K562 (cell line): ENCODE data around the gene CLCNKB.

Experiments used
- AFF4 ChIP-seq: sonication (generic); formaldehyde crosslinking; IDR thresholded peaks from 2 replicates; pipeline ENCODE4 v1.8.0; 2023; ENCODE audit warnings: mild to moderate bottlenecking, missing genetic modification reagents
- ELF4 ChIP-seq: fragments of 450-650 bp; formaldehyde crosslinking; IDR thresholded peaks from 2 replicates; pipeline ENCODE4 v1.4.0; 2022; ENCODE audit warnings: missing genetic modification characterization
- ETS1 ChIP-seq: conservative IDR thresholded peaks from 2 replicates; pipeline ENCODE4 v1.6.1; 2011; ENCODE audit warnings: low read depth, mild to moderate bottlenecking, low read length; ENCODE audit not compliant: control insufficient read depth
- FOXM1 ChIP-seq, 2 experiments: fragments of 450-650 bp in 1 of 2; sonication (generic) in 1 of 2; formaldehyde crosslinking in 1 of 2; IDR thresholded peaks; 2 replicates each; pipeline versions ENCODE4 v1.6.1 to v1.9.0; 2017 to 2022; ENCODE audit warnings: low read depth in 2 of 2, mild to moderate bottlenecking in 2 of 2, missing genetic modification reagents in 1 of 2, moderate library complexity in 1 of 2
- GMEB1 ChIP-seq: fragments of 250-450 bp; sonication (Bioruptor Pico); IDR thresholded peaks from 2 replicates; pipeline ENCODE4 v1.4.0; 2020; ENCODE audit warnings: mild to moderate bottlenecking
- HNRNPLL ChIP-seq: fragments of 200-400 bp; formaldehyde crosslinking; IDR thresholded peaks from 2 replicates; pipeline ENCODE4 v1.6.1; 2017; ENCODE audit warnings: low read length, low read depth, mild to moderate bottlenecking; ENCODE audit not compliant: poor library complexity, severe bottlenecking
- KLF6 ChIP-seq: fragments of 250-450 bp; sonication (Bioruptor Pico); IDR thresholded peaks from 2 replicates; pipeline ENCODE4 v1.4.0; 2020; ENCODE audit warnings: mild to moderate bottlenecking, moderate library complexity, borderline replicate concordance
- NFIX ChIP-seq: fragments of 250-450 bp; sonication (Bioruptor Pico); IDR thresholded peaks from 2 replicates; pipeline ENCODE4 v1.4.0; 2020; ENCODE audit warnings: low read depth, mild to moderate bottlenecking, moderate library complexity
- RCOR1 ChIP-seq, 2 experiments: IDR thresholded peaks; 2 replicates each; pipeline ENCODE4 v1.6.1; 2012; ENCODE audit warnings: low read depth in 2 of 2, low read length in 2 of 2, borderline replicate concordance in 1 of 2, improper control_type of control experiment in 1 of 2
- SNRNP70 ChIP-seq: fragments of 200-400 bp; formaldehyde crosslinking; optimal IDR thresholded peaks from 2 replicates; pipeline ENCODE3; 2017; ENCODE audit warnings: low read depth, low read length
- SP2 ChIP-seq: IDR thresholded peaks from 2 replicates; pipeline ENCODE4 v1.6.1; 2011; ENCODE audit warnings: mild to moderate bottlenecking, low read depth, low read length, moderate library complexity; ENCODE audit not compliant: poor library complexity, severe bottlenecking; ENCODE audit errors: extremely low read depth
- SRSF1 ChIP-seq: fragments of 200-400 bp; formaldehyde crosslinking; IDR thresholded peaks from 2 replicates; pipeline ENCODE4 v1.6.1; 2017; ENCODE audit warnings: mild to moderate bottlenecking, low read depth, low read length, moderate library complexity
- TFE3 ChIP-seq: fragments of 450-650 bp; formaldehyde crosslinking; IDR thresholded peaks from 2 replicates; pipeline ENCODE4 v1.4.0; 2020; ENCODE audit warnings: mild to moderate bottlenecking, mixed read lengths

GRCh38 chr1:16023050-16023653, 20.4 kb upstream of the CLCNKB start:
- TF ChIP-seq ELF4 (CRISPR knock-in tag) (no peak), SNRNP70 (no peak), ETS1 (no peak), TFE3 (CRISPR knock-in tag) (no peak), HNRNPLL (no peak), GMEB1 (CRISPR knock-in tag) (no peak), SRSF1 (no peak), RCOR1 (IDR thresholded peaks at IDR 0.05; ENCODE audit: borderline replicate concordance in 1 of 2, low read depth in 2 of 2, low read length in 2 of 2) (no peak), NFIX (no peak), AFF4 (CRISPR knock-in tag) (no peak), FOXM1 (IDR thresholded peaks at IDR 0.05; ENCODE audit: low read depth) (no peak), FOXM1 (CRISPR knock-in tag; IDR thresholded peaks at IDR 0.05; ENCODE audit: low read depth) (no peak), KLF6 (no peak), SP2 (no peak)
